ENCODE measurements around the gene ZNF536.

ZNF536 gene

GRCh38 chr19:30448386-30449077, 76.3 kb downstream of the ZNF536 start:
- DNase-seq (ENCODE audit: low read depth): no peak
- TF ChIP-seq, protein P1, sequence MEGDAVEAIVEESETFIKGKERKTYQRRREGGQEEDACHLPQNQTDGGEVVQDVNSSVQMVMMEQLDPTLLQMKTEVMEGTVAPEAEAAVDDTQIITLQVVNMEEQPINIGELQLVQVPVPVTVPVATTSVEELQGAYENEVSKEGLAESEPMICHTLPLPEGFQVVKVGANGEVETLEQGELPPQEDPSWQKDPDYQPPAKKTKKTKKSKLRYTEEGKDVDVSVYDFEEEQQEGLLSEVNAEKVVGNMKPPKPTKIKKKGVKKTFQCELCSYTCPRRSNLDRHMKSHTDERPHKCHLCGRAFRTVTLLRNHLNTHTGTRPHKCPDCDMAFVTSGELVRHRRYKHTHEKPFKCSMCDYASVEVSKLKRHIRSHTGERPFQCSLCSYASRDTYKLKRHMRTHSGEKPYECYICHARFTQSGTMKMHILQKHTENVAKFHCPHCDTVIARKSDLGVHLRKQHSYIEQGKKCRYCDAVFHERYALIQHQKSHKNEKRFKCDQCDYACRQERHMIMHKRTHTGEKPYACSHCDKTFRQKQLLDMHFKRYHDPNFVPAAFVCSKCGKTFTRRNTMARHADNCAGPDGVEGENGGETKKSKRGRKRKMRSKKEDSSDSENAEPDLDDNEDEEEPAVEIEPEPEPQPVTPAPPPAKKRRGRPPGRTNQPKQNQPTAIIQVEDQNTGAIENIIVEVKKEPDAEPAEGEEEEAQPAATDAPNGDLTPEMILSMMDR (IDR thresholded peaks at IDR 0.05; ENCODE audit: control insufficient read depth, insufficient read depth, low read depth, low read length, missing control alignments): no peak
- no peak overlapping the region for H3K4me3 ChIP-seq (ENCODE audit: control insufficient read depth, low read depth, low read length)

DNA sequence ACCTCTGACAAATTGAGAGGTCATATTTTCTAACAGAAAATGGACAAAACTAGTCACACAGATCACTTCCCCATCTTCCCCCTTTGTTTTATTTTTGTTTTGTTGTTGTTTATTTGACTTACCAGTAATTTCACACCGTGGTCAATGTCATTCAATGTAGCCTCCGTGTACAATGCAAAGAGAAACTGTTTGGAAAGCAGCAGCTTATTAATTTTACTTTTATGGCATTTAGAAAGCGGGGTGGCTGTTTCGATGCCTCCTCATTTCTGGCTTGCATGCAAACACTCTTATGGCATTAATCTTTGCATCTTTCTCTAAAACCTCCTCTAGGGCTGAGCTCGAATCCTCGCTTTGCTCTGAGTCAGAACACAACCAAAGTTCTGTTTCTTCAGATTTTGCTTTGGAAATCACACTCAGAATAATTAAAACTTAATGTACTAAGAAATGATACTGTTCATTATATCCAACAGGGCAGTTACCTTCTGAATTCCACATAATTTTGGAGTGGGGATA, 77.0 kb downstream of the ZNF536 start:
- no peak for DNase-seq (ENCODE audit: low read depth)
- TF ChIP-seq, protein P1 (IDR thresholded peaks at IDR 0.05; ENCODE audit: control insufficient read depth, insufficient read depth, low read depth, low read length, missing control alignments): no peak
- H3K4me3 ChIP-seq (ENCODE audit: control insufficient read depth, low read depth, low read length): no peak overlapping the region

DNA sequence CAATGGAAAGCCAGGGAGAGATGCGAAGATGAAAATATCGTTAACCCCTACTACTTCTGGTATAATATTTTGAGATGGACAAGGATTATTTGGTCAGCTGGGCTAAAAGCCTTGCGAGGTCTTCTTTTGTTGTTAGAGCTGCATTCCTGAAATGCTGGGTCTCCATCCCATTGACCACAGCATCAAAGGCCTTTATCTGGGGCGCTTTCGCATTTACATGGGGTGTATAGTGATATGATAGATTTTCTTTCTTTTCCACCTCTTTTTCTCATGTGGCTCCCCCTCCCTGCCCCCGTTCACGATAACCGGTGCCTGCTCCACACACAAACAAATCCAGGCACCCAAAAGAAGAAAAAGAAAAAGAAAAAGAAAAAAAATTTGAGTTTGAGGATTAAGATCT, 77.5 kb downstream of the ZNF536 start:
- DNase-seq (ENCODE audit: low read depth): no peak
- TF ChIP-seq, protein P1 (IDR thresholded peaks at IDR 0.05; ENCODE audit: control insufficient read depth, insufficient read depth, low read depth, low read length, missing control alignments): no peak
- H3K4me3 ChIP-seq (ENCODE audit: control insufficient read depth, low read depth, low read length): no peak overlapping the region

DNA sequence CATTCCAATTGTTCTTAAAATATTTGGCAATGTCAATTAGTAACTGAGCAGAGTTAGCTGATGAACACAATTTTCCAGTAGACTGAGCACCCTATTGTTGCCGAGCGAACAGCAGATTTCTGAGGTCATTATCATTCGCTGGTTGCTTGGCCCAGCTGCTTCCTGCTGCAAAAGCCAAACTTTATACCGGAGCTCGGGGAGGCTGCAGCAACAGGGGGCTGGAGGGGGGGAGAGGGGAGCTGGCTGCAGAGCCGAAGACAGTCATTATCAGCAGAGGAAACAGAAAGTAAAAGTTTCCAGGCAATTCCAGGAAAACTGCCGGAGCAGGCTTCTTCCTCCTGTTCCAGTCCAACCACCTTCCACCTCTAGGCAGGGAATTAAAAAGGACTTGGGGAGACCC, 77.9 kb downstream of the ZNF536 start:
- H3K4me3 ChIP-seq (ENCODE audit: control insufficient read depth, low read depth, low read length): no peak overlapping the region
- DNase-seq (ENCODE audit: low read depth): no peak
- TF ChIP-seq, protein P1 (IDR thresholded peaks at IDR 0.05; ENCODE audit: control insufficient read depth, insufficient read depth, low read depth, low read length, missing control alignments): no peak

DNA sequence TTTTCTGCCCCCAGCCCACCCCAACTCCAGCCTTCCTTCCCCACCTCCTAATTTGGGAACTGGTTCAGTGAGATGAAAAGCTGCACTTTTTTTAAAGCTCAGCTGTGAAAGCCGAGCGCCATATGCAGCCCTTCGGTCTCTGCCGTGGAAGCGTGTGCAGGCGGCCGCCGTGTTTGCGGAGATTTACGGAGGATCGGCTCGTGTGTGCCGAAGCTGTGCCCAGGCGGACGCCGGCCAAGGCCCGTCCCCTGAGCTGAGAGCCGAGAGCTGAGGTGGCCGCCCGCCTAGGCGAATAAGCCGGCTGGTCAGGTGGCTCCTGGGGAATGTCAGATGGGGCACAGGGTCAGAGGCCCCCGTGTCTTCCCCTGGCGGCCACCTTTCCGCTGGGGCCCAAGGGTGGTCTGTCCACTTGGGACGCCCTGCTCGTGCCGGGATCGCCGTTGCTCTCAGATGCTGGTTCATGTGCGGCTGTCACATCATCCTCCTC, 78.7 kb downstream of the ZNF536 start:
- TF ChIP-seq, protein P1 (IDR thresholded peaks at IDR 0.05; ENCODE audit: control insufficient read depth, insufficient read depth, low read depth, low read length, missing control alignments): no peak
- no peak overlapping the region for H3K4me3 ChIP-seq (ENCODE audit: control insufficient read depth, low read depth, low read length)
- DNase-seq (ENCODE audit: low read depth): no peak

- no peak overlapping the region for H3K4me3 ChIP-seq (ENCODE audit: control insufficient read depth, low read depth, low read length)
- TF ChIP-seq, protein P1 (IDR thresholded peaks at IDR 0.05; ENCODE audit: control insufficient read depth, insufficient read depth, low read depth, low read length, missing control alignments): no peak
- no peak for DNase-seq (ENCODE audit: low read depth)
Measured at GRCh38 chr19:30452931-30453330, 80.7 kb downstream of the ZNF536 start.
